MG63 (cell line): Measurements from ENCODE around the gene BSPRY. TPM values are rescaled to one million over a fixed set of nuclear protein-coding genes. Genes with fewer than 3 reads are reported as not detected.
"Not testable (repeated sequence)": the region's sequence is repeated elsewhere in the genome, so short reads cannot be mapped to it uniquely, and the experiment has no call there.

Experiments
- DNase-seq: peaks from one replicate; pipeline ENCODE4 v3.0.0-alpha.2; 2020
- H3K27me3 ChIP-seq: fragments of 250-450 bp; sonication (Bioruptor Pico); 2 replicates; pipeline ENCODE4 v1.5.1; 2020; ENCODE audit warnings: mild to moderate bottlenecking, moderate library complexity
- H3K36me3 ChIP-seq: fragments of 250-450 bp; sonication (Bioruptor Pico); 2 replicates; pipeline ENCODE4 v1.5.1; 2020; ENCODE audit warnings: mild to moderate bottlenecking, moderate library complexity
- H3K4me3 ChIP-seq: fragments of 250-450 bp; sonication (Bioruptor Pico); 2 replicates; pipeline ENCODE4 v1.5.1; 2020; ENCODE audit warnings: mild to moderate bottlenecking, moderate library complexity
- H3K9me3 ChIP-seq: fragments of 250-450 bp; sonication (Bioruptor Pico); 2 replicates; pipeline ENCODE4 v1.5.1; 2020; ENCODE audit warnings: mild to moderate bottlenecking, moderate library complexity
- total RNA-seq: library from RNA; depleted of rRNA; stranded (reverse); fragments of >200 nt; shearing (Covaris generic); gene quantifications from 2 replicates; pipeline ENCODE4 v1.2.3, GENCODE V29; 2014; ENCODE audit warnings: low replicate concordance; rRNA removed

Gene BSPRY
- total RNA-seq, 1 experiment from 2014 or later, result not detected

DNA sequence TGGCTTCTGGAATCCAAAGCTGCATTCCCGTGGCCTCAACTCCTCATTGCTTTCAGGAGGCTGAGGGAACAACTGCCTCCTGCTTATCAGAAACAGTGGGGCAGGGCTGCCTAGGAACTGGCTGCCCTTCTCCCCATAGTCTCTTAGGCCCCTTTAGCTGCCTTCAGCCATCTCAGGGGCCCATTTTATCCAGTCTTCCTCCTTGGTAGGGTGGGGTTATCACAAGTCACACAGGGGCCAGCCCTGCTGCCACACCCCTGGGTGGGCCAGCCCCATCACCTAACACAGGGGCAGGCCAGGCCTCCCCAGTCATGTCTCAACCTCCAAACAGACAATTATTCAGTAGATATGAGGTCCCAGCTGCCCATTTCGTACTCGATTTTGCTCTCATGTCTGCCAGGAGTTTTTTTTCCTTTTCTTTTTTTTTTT, 47.9 kb downstream of the BSPRY start:
- Histone ChIP-seq H3K27me3 (no peaks in the 10 kb centered on the region), H3K9me3 (no peaks in the 10 kb centered on the region), H3K36me3 (no peaks in the 10 kb centered on the region), H3K4me3 (no peak overlapping the region)
- DNase-seq, result no peak

GRCh38 chr9:113398796-113399195, 49.5 kb downstream of the BSPRY start:
- no peaks in the 10 kb centered on the region for H3K27me3 ChIP-seq
- no peaks in the 10 kb centered on the region for H3K36me3 ChIP-seq
- H3K4me3 ChIP-seq, result no peak overlapping the region
- H3K9me3 ChIP-seq, result no peaks in the 10 kb centered on the region
- no peak for DNase-seq

GRCh38 chr9:113399646-113400200, 50.4 kb downstream of the BSPRY start:
- Histone ChIP-seq H3K36me3 (no peaks in the 10 kb centered on the region), H3K4me3 (no peak overlapping the region; the same call in 1 of the 2 replicates), H3K27me3 (no peaks in the 10 kb centered on the region), H3K9me3 (no peaks in the 10 kb centered on the region)
- DNase-seq, result no peak

DNA sequence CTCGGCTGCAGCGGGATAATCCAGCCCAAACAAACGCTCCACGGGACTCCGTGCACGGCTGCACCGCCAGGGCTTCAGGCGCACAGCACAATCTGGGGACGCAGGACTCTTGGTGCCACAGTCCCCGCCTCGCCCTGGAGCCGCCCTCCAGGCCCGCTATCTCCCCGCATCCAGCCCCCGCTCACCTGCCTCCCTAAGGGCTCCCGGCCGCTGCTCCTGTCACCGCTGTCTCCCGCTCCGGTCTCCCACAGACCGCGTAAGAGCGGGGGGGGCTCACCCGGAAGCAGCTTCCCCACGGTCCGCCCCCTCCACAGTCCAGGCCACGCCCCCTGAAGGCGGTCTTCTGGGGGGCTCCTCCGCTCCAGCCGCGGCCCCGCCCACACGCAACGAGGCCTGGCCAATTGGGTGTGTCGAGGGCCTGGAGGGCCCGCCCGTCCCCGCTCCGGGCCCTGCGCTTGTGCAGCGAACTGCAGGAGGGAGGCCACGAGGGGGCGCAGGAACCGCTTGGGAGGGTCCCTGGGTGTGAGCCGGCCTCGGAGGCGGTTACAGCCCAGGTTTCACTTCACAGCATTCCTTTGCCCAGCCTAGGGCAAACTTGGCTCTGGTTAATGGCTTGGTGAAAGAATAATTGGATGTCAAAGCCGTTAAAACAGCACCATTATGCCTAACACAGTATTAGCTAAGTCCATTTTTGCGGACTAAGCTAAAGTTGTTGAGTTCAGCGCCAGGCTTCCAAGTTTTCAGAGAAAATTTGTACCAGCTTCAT, 51.9 kb downstream of the BSPRY start, which contains the start of gene ALAD:
Gene ALAD (minus strand): TSS at position 258 of the 766 bp plus-strand sequence. CDS start 7,725 bp downstream, outside the sequence.
- peak; percentile 98 for DNase-seq
- no peaks in the 10 kb centered on the region for H3K27me3 ChIP-seq

GRCh38 chr9:113403646-113404045, 54.3 kb downstream of the BSPRY start:
- no peaks in the 10 kb centered on the region for H3K27me3 ChIP-seq
- H3K9me3 ChIP-seq, result no peaks in the 10 kb centered on the region
- DNase-seq, result no peak
- peaks cover 23% of the 10 kb centered on the region for H3K36me3 ChIP-seq
- no peak overlapping the region for H3K4me3 ChIP-seq

More for the DNA sequence above, 51.9 kb downstream of the BSPRY start, which contains the start of gene ALAD:
- Histone ChIP-seq H3K9me3 (no peaks in the 10 kb centered on the region), H3K36me3 (peaks cover 1% of the 10 kb centered on the region), H3K4me3 (peak within 1 kb of the TSS; percentile 73)

DNA sequence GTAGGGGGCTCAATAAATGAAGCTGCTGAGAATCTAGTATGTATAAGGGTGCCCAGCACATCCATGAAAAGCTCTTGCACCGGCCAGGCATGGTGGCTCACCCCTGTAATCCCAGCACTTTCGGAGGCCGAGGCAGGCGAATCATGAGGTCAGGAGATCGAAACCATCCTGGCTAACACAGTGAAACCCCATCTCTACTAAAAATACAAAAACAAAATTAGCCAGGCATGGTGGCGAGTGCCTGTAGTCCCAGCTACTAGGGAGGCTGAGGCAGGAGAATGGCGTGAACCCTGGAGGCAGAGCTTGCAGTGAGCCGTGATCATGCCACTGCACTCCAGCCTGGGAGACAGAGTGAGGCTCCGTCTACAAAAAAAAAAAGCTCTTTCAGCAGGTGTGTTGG, 57.0 kb downstream of the BSPRY start:
- H3K4me3 ChIP-seq, DNase-seq, H3K9me3 ChIP-seq, H3K27me3 ChIP-seq: not testable (repeated sequence)
- peaks cover 27% of the 10 kb centered on the region for H3K36me3 ChIP-seq

DNA sequence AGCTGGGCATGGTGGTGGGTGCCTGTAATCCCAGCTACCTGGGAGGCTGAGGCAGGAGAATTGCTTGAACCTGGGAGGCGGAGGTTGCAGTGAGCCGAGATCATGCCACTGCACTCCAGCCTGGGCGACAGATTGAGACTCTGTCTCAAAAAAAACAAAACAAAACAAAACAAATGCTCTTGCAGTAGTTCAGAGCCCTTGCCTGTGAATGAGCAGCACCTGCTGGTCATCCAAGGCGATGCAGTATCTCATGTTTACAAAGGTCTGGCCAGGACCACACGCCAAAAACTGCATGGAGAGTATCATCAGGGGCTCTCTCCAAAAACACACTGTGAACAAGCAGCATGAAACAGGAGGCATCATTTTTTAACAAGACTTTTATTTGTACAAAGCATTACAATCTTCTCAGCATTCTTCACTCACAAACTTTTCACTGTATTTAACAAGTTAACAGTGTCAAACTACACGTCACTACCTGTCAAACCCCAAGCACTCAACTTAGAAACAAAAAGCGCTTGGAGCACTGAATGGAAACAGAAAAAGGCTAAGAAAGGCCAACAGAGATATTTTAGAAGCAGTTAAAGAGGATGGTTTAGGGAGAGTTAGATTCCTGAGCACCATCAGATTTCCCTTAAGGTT, 57.7 kb downstream of the BSPRY start:
- not testable (repeated sequence) for H3K27me3 ChIP-seq, H3K9me3 ChIP-seq, H3K4me3 ChIP-seq
- peak; percentile 59 for DNase-seq
- H3K36me3 ChIP-seq, result peaks cover 27% of the 10 kb centered on the region

DNA sequence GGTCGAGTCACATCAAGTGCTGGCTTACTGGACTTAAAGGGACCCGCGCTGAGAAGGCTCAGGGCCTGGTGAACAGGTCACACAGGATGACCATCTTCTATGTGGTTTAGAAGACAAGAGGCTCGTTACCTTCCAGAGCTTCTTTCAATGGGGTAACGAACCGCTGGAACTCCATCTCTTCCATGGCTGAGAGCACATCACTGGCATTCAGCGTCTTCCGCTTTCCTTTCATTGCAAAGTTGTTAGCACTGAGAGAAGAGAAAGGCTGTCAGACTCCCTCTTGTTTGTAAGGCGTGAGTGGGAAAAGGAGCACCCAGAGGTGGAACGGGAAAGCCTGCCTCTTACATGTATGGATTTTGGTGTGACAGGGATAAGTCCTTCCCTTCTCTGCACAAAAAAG, 60.1 kb downstream of the BSPRY start:
- peaks cover 27% of the 10 kb centered on the region for H3K36me3 ChIP-seq
- DNase-seq, result no peak
- no peaks in the 10 kb centered on the region for H3K27me3 ChIP-seq
- peak overlapping the region; percentile 70 for H3K4me3 ChIP-seq
- H3K9me3 ChIP-seq, result no peaks in the 10 kb centered on the region

- peaks cover 27% of the 10 kb centered on the region for H3K36me3 ChIP-seq
- no peaks in the 10 kb centered on the region for H3K9me3 ChIP-seq
- DNase-seq, result no peak
- peak overlapping the region; percentile 70 for H3K4me3 ChIP-seq
- no peaks in the 10 kb centered on the region for H3K27me3 ChIP-seq
Measured at GRCh38 chr9:113409883-113410206, 60.5 kb downstream of the BSPRY start.

- H3K4me3 ChIP-seq, result peak within 1 kb of the TSS; percentile 70
- H3K36me3 ChIP-seq, result peaks cover 27% of the 10 kb centered on the region
- H3K27me3 ChIP-seq, result no peaks in the 10 kb centered on the region
- peak; percentile 94 for DNase-seq
- H3K9me3 ChIP-seq, result no peaks in the 10 kb centered on the region
Measured at GRCh38 chr9:113410207-113410864, 61.0 kb downstream of the BSPRY start, which contains the start of the genes C9orf43 and POLE3. C9orf43 (plus strand) TSS chr9:113410747; CDS start chr9:113413494, 2,747 bp downstream. POLE3 (minus strand) TSS chr9:113410675; CDS start chr9:113410293, 382 bp downstream.

- H3K4me3 ChIP-seq, result no peak overlapping the region
- H3K27me3 ChIP-seq, result no peaks in the 10 kb centered on the region
- H3K9me3 ChIP-seq, result no peaks in the 10 kb centered on the region
- no peak for DNase-seq
- H3K36me3 ChIP-seq, result no peaks in the 10 kb centered on the region
Measured at GRCh38 chr9:113416149-113416721, 66.9 kb downstream of the BSPRY start.

DNA sequence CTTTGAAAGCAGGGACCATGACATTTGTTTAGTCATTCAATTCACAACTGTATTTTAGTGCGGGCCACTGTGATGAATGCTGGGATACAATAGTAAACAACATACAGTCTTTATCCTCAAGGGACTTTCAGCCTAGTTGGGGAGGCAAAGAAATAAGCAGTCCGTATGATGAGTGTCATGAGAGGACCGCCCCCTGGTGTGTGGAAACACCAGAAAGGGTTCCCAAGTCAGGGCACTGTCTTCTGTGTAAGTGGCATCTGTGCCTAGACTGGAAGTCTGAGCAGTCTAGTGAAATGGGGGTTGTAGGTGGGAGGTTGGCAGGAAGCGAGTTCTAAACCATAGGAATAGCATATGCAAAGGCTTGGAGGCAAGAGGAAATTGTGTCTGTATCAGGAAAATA, 68.0 kb downstream of the BSPRY start:
- H3K27me3 ChIP-seq, result no peaks in the 10 kb centered on the region
- H3K4me3 ChIP-seq, result no peak overlapping the region
- H3K9me3 ChIP-seq, result no peaks in the 10 kb centered on the region
- no peaks in the 10 kb centered on the region for H3K36me3 ChIP-seq
- no peak for DNase-seq

Other genes starting within 250 kb of the BSPRY start
- 3.1 and 7.6 TPM in 2 replicates for gene SLC31A2, start 198.5 kb upstream of the BSPRY start, total RNA-seq
- 7.9 and 14.2 TPM in 2 replicates for gene FKBP15, start 128.3 kb upstream of the BSPRY start, total RNA-seq
- 13.9 and 14.7 TPM in 2 replicates for gene SLC31A1, start 128.0 kb upstream of the BSPRY start, total RNA-seq
- 38.9 and 67.6 TPM in 2 replicates for gene CDC26, start 74.0 kb upstream of the BSPRY start, total RNA-seq
- 42.0 and 58.9 TPM in 2 replicates for gene PRPF4, start 73.9 kb upstream of the BSPRY start, total RNA-seq
- not detected in 2 replicates for gene RNF183, start 46.2 kb upstream of the BSPRY start, total RNA-seq
- 1.6 and 2.5 TPM in 2 replicates for gene WDR31, start 9.3 kb upstream of the BSPRY start, total RNA-seq
- 7.6 and 11.5 TPM in 2 replicates for gene HDHD3, start 27.4 kb downstream of the BSPRY start, total RNA-seq
- gene ALAD, start 51.7 kb downstream of the BSPRY start, total RNA-seq, result 14.8 and 17.0 TPM in 2 replicates
- gene POLE3, start 61.1 kb downstream of the BSPRY start, total RNA-seq, result 81.1 and 97.9 TPM in 2 replicates
- 0.33 TPM in 1 of 2 replicates, not detected in the other for gene C9orf43, start 61.2 kb downstream of the BSPRY start, total RNA-seq
- gene RGS3, start 114.2 kb downstream of the BSPRY start, total RNA-seq, result 96.9 and 148 TPM in 2 replicates